Gastrocnemius medialis (tissue), 4 donors: ENCODE measurements around the gene ZNF483. TPM values are rescaled to one million over a fixed set of nuclear protein-coding genes. Genes with fewer than 3 reads are reported as not detected.
"Not testable (repeated sequence)": the region's sequence is repeated elsewhere in the genome, so short reads cannot be mapped to it uniquely, and the experiment has no call there.

Source experiments
- ATAC-seq, 2 donors: fragments of 150-250 bp; one replicate each; pipeline ENCODE4 v1.9.1; 2016
- DNase-seq, 2 donors: peaks; one replicate each; pipeline ENCODE4 v3.0.0-alpha.2; 2019
- H3K27ac ChIP-seq, 4 donors: fragments of 200-600 bp; sonication (generic); 1 replicate in 1 of 4; 2 replicates in 3 of 4; pipeline ENCODE4 v1.5.1; 2016 to 2018; ENCODE audit warnings: mild to moderate bottlenecking in 2 of 4, moderate library complexity in 1 of 4
- H3K27me3 ChIP-seq, 3 donors: fragments of 200-600 bp; sonication (generic) in 2 of 3; 1 replicate in 1 of 3; 2 replicates in 2 of 3; pipeline versions ENCODE4 v1.5.1 to v1.6.0; 2016 to 2019; ENCODE audit warnings: mild to moderate bottlenecking in 1 of 3, moderate library complexity in 1 of 3
- H3K36me3 ChIP-seq, 2 donors: fragments of 200-600 bp; sonication (generic) in 1 of 2; one replicate each; pipeline ENCODE4 v1.5.1; 2017 to 2018
- H3K4me1 ChIP-seq, 2 donors: fragments of 200-600 bp; sonication (generic) in 1 of 2; one replicate each; pipeline ENCODE4 v1.5.1; 2016 to 2017; ENCODE audit warnings: mild to moderate bottlenecking in 2 of 2
- H3K4me3 ChIP-seq, 4 donors: fragments of 200-600 bp; sonication (generic) in 3 of 4; 1 replicate in 1 of 4; 2 replicates in 3 of 4; pipeline ENCODE4 v1.5.1; 2016 to 2019; ENCODE audit warnings: mild to moderate bottlenecking in 2 of 4
- H3K9me3 ChIP-seq, 3 donors: fragments of 200-600 bp; sonication (generic) in 2 of 3; 1 replicate in 1 of 3; 2 replicates in 2 of 3; pipeline ENCODE4 v1.5.1; 2016 to 2019
- POLR2A ChIP-seq, 2 donors: fragments of 450-650 bp; IDR thresholded peaks; one replicate each; pipeline ENCODE4 v1.6.1; 2017; ENCODE audit warnings: antibody characterized with exemption in 2 of 2, mild to moderate bottlenecking in 2 of 2, moderate library complexity in 2 of 2
- in situ Hi-C, 4 donors: fragments of 200-750 bp; cut with MboI; loops; one replicate each; pipeline versions ENCODE4 v1.15.0 to v1.8.0; 2017; ENCODE audit warnings: low sequenced_read_pairs in 4 of 4
- intact Hi-C: fragments of 100-400 bp; cut with DNase I; formaldehyde crosslinking; loops from one replicate; pipeline ENCODE4 v1.15.1; 2023; ENCODE audit warnings: low total_unique reads
- total RNA-seq, 4 donors: library from RNA; depleted of rRNA; stranded (reverse); fragments of >200 nt; gene quantifications; one replicate each; pipeline versions ENCODE4 v1.1.0 to v1.2.3, GENCODE V29; 2016
- TF ChIP-seq, protein P1 (sequence below), 5 experiments: fragments of 450-650 bp in 3 of 5; fragments of 200-600 bp in 2 of 5; sonication (generic) in 2 of 5; IDR thresholded peaks in 4 of 5; conservative IDR thresholded peaks in 1 of 5; 1 replicate in 4 of 5; 2 replicates in 1 of 5; pipeline ENCODE4 v1.5.1; 2016 to 2019; ENCODE audit warnings: antibody characterized with exemption in 5 of 5, mild to moderate bottlenecking in 3 of 5, moderate library complexity in 3 of 5

Gene ZNF483
- total RNA-seq, 4 donors from 2014 or later, result 0.12 to 0.82 (median 0.21) TPM

- Histone ChIP-seq H3K4me1 (no peaks in the 10 kb centered on the region), H3K27ac (no peak overlapping the region), H3K4me3 (no peak overlapping the region), H3K9me3 (no peaks in the 10 kb centered on the region), H3K36me3 (peaks cover 0 to 13% of the 10 kb centered on the region in 2 donors), H3K27me3 (no peaks in the 10 kb centered on the region)
- TF ChIP-seq POLR2A (IDR thresholded peaks at IDR 0.05), result no peak
- TF ChIP-seq, protein P1, sequence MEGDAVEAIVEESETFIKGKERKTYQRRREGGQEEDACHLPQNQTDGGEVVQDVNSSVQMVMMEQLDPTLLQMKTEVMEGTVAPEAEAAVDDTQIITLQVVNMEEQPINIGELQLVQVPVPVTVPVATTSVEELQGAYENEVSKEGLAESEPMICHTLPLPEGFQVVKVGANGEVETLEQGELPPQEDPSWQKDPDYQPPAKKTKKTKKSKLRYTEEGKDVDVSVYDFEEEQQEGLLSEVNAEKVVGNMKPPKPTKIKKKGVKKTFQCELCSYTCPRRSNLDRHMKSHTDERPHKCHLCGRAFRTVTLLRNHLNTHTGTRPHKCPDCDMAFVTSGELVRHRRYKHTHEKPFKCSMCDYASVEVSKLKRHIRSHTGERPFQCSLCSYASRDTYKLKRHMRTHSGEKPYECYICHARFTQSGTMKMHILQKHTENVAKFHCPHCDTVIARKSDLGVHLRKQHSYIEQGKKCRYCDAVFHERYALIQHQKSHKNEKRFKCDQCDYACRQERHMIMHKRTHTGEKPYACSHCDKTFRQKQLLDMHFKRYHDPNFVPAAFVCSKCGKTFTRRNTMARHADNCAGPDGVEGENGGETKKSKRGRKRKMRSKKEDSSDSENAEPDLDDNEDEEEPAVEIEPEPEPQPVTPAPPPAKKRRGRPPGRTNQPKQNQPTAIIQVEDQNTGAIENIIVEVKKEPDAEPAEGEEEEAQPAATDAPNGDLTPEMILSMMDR (IDR thresholded peaks at IDR 0.05 in 4 of 5, conservative IDR thresholded peaks at IDR 0.05 in 1 of 5), result no peak
- no peak for DNase-seq
- intact Hi-C loops (no loop called here), in situ Hi-C loops (no loop called here)
- no peak for ATAC-seq
Observed at GRCh38 chr9:111533099-111533790, 8.3 kb downstream of the ZNF483 start.

- intact Hi-C loops (no loop called here), in situ Hi-C loops (no loop called here)
- no peak for ATAC-seq
Observed at GRCh38 chr9:111542497-111543254, 17.7 kb downstream of the ZNF483 start.

DNA sequence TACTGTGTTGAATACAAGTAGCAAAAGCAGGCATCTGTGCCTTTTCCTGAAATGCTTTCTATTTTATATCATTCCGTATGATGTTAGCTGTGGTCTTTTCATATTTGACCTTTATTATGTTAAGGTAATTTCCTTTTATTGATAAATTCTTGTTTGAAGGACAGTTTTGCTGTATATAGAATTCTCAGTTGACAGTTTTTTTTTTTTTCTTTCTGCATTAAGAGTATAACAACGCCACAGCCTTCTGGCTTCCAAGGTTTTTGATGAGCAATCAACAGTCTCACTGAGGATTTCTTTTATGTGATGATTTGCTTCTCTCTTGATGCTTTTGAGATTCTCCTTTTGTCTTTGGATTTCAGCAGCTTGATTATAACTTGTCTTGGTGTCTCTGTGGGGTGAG, 23.6 kb downstream of the ZNF483 start:
- H3K4me1 ChIP-seq, result no peaks in the 10 kb centered on the region
- DNase-seq (no peak), ATAC-seq (no peak)
- H3K9me3 ChIP-seq, result peaks cover 0 to 24% (median 5%) of the 10 kb centered on the region in 3 donors
- no peak overlapping the region for H3K27ac ChIP-seq
- no peak overlapping the region for H3K4me3 ChIP-seq
- in situ Hi-C loops (no loop called here), intact Hi-C loops (no loop called here)
- TF ChIP-seq, protein P1 (IDR thresholded peaks at IDR 0.05 in 4 of 5, conservative IDR thresholded peaks at IDR 0.05 in 1 of 5), result no peak
- TF ChIP-seq POLR2A (IDR thresholded peaks at IDR 0.05), result no peak
- H3K27me3 ChIP-seq, result no peaks in the 10 kb centered on the region
- peaks cover 0 to 4% of the 10 kb centered on the region in 2 donors for H3K36me3 ChIP-seq

More at GRCh38 chr9:111542497-111543254, 17.7 kb downstream of the ZNF483 start:
- H3K9me3 ChIP-seq, result peaks cover 15 to 54% (median 17%) of the 10 kb centered on the region in 3 donors
- no peaks in the 10 kb centered on the region for H3K4me1 ChIP-seq
- H3K27ac ChIP-seq, result no peak overlapping the region
- no peak overlapping the region for H3K4me3 ChIP-seq
- H3K36me3 ChIP-seq, result peaks cover 0 to 2% of the 10 kb centered on the region in 2 donors
- TF ChIP-seq, protein P1 (IDR thresholded peaks at IDR 0.05 in 4 of 5, conservative IDR thresholded peaks at IDR 0.05 in 1 of 5), result no peak
- TF ChIP-seq POLR2A (IDR thresholded peaks at IDR 0.05), result no peak
- no peaks in the 10 kb centered on the region for H3K27me3 ChIP-seq
- no peak for DNase-seq

DNA sequence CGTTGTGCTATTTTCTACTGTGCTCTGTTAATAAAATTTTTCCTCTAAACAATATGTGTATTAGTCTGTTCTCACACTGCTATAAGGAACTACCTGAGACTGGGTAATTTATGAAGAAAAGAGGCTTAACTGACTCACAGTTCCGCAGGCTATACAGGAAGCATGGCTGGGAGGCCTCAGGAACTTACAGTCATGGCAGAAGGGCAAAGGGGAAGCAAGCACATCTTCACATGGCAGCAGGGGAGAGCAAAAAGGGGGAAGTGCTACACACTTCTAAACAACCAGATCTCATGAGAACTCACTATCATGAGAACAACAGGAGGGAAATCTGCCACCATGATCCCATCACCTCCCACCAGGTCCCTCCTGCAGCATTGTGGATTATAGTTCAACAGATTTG, 30.4 kb downstream of the ZNF483 start:
- H3K36me3 ChIP-seq, ATAC-seq, intact Hi-C loops, H3K9me3 ChIP-seq, in situ Hi-C loops, DNase-seq, H3K27me3 ChIP-seq, H3K4me1 ChIP-seq, H3K27ac ChIP-seq, H3K4me3 ChIP-seq: not testable (repeated sequence)

DNA sequence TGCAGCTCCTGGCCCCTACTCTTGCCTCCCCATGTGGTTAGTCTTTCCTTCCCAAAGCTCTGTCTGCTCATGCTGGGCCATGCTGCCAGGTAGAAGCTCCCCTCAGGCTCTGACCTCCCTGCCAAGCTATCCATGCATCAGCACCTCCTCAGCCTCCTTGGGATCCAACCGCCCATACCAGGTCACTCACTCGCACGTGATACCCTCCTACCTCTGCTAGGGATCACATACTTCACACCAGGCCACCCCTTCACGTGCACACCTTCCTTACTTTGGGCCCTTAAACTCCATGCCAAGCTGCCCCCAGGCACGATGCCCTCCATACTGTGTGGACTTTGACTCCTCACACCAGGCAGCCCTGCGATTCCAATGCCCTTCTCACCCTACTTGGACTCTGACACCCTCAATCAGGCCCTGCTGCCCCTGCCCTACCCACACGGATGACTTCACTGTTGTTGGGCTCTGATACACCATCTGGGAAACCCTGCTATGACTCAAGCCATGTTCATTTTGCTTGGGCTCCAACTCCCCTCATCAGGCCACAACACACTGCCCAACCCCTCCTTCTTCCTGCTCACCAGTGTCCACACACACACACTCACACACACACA, 34.1 kb downstream of the ZNF483 start:
- H3K27ac ChIP-seq, result no peak overlapping the region
- no peaks in the 10 kb centered on the region for H3K27me3 ChIP-seq
- in situ Hi-C loops (no loop called here), intact Hi-C loops (no loop called here)
- H3K36me3 ChIP-seq, result peaks cover 0 to 4% of the 10 kb centered on the region in 2 donors
- H3K4me3 ChIP-seq, result no peak overlapping the region
- H3K9me3 ChIP-seq, result no peaks in the 10 kb centered on the region
- H3K4me1 ChIP-seq, result no peaks in the 10 kb centered on the region
- DNase-seq (no peak), ATAC-seq (no peak)
- TF ChIP-seq, protein P1 (IDR thresholded peaks at IDR 0.05 in 4 of 5, conservative IDR thresholded peaks at IDR 0.05 in 1 of 5), result no peak
- TF ChIP-seq POLR2A (IDR thresholded peaks at IDR 0.05), result no peak
